K562 (cell line): ENCODE results near the gene FAM110D. TPM values are rescaled to one million over a fixed set of nuclear protein-coding genes. Genes with fewer than 3 reads are reported as not detected.

Source experiments
- FOXJ3 ChIP-seq: sonication (generic); formaldehyde crosslinking; IDR thresholded peaks from 2 replicates; pipeline ENCODE4 v1.4.0; 2020; ENCODE audit warnings: mild to moderate bottlenecking, missing genetic modification reagents
- MXI1 ChIP-seq: IDR thresholded peaks from 2 replicates; pipeline ENCODE4 v1.6.1; 2011; ENCODE audit warnings: low read depth, mild to moderate bottlenecking, improper control_type of control experiment, low read length
- RBM39 ChIP-seq: fragments of 200-400 bp; formaldehyde crosslinking; optimal IDR thresholded peaks from 2 replicates; pipeline ENCODE3; 2018; ENCODE audit warnings: low read depth, low read length
- SMAD3 ChIP-seq: fragments of 450-650 bp; formaldehyde crosslinking; conservative IDR thresholded peaks from 2 replicates; pipeline ENCODE4 v1.4.0; 2020; ENCODE audit warnings: mild to moderate bottlenecking
- TFAM ChIP-seq: fragments of 250-450 bp; sonication (Bioruptor Pico); conservative IDR thresholded peaks from 2 replicates; pipeline ENCODE4 v1.5.0; 2021; ENCODE audit warnings: mild to moderate bottlenecking, moderate library complexity
- polyA plus RNA-seq, 8 experiments: library from polyadenylated mRNA; depleted of rRNA in 4 of 8; stranded (reverse) in 5 of 8; unstranded in 3 of 8; fragments of >200 nt; fragmentation: Nextera tagmentation in 2 of 8; fragmentation: Illumina TruSeq in 1 of 8; extraction: Ambion mirVana in 2 of 8; extraction: Trizol in 1 of 8; gene quantifications; 2 replicates each; pipeline versions ENCODE4 v1.2.1 to v1.2.3, GENCODE V29; 2011 to 2014; ENCODE audit warnings: inconsistent platforms in 1 of 8, missing spikeins in 1 of 8
- total RNA-seq, 7 experiments: library from RNA; depleted of rRNA in 6 of 7; stranded (reverse); fragments of >200 nt in 6 of 7; fragmentation: Illumina TruSeq in 2 of 7; extraction: Trizol in 2 of 7; gene quantifications; 2 replicates each; pipeline versions ENCODE4 v1.2.1 to v1.2.3, GENCODE V29; 2011 to 2021; ENCODE audit warnings: low replicate concordance in 1 of 7
- TF ChIP-seq, protein P1 (sequence below), 2 experiments: fragments of 450-650 bp in 1 of 2; IDR thresholded peaks; 2 replicates each; pipeline ENCODE4 v1.6.1; 2011 to 2017; ENCODE audit warnings: low read depth in 2 of 2, antibody characterized with exemption in 1 of 2, borderline replicate concordance in 1 of 2, low read length in 1 of 2, mild to moderate bottlenecking in 1 of 2, mixed read lengths in 1 of 2; ENCODE audit not compliant: control insufficient read depth in 1 of 2
- TF ChIP-seq, protein P2 (sequence below), 3 experiments: fragments of 200-800 bp in 1 of 3; sonication (Bioruptor generic) in 1 of 3; sonication (generic) in 1 of 3; formaldehyde crosslinking in 1 of 3; IDR thresholded peaks; 2 replicates each; pipeline versions ENCODE4 v1.6.1 to v1.8.0; 2016 to 2022; ENCODE audit warnings: mild to moderate bottlenecking in 2 of 3, missing compliant biosample characterization in 2 of 3, missing genetic modification characterization in 2 of 3, missing genetic modification reagents in 1 of 3
- TF ChIP-seq, protein P3 (sequence below): fragments of 250-450 bp; sonication (Bioruptor Pico); IDR thresholded peaks from 2 replicates; pipeline ENCODE4 v1.5.0; 2020; ENCODE audit warnings: mild to moderate bottlenecking, borderline replicate concordance
- TF ChIP-seq, protein P4 (sequence below): sonication (generic); formaldehyde crosslinking; IDR thresholded peaks from 2 replicates; pipeline ENCODE4 v1.8.0; 2022; ENCODE audit warnings: mild to moderate bottlenecking, missing genetic modification reagents
- TF ChIP-seq, protein P5 (sequence below): fragments of 200-800 bp; sonication (Bioruptor generic); IDR thresholded peaks from 2 replicates; pipeline ENCODE4 v1.6.1; 2017; ENCODE audit warnings: missing genetic modification characterization, missing compliant biosample characterization
- TF ChIP-seq, protein P6 (sequence below): fragments of 200-800 bp; sonication (Bioruptor generic); IDR thresholded peaks from 2 replicates; pipeline ENCODE4 v1.6.1; 2016; ENCODE audit warnings: missing genetic modification characterization, missing compliant biosample characterization

FAM110D gene
- total and polyA plus RNA-seq, 9 of the 15 experiments (the other 6 are each of a cell fraction or from before 2014, with no cell fraction given): 0.04 to 1.1 (median 0.33) TPM

DNA sequence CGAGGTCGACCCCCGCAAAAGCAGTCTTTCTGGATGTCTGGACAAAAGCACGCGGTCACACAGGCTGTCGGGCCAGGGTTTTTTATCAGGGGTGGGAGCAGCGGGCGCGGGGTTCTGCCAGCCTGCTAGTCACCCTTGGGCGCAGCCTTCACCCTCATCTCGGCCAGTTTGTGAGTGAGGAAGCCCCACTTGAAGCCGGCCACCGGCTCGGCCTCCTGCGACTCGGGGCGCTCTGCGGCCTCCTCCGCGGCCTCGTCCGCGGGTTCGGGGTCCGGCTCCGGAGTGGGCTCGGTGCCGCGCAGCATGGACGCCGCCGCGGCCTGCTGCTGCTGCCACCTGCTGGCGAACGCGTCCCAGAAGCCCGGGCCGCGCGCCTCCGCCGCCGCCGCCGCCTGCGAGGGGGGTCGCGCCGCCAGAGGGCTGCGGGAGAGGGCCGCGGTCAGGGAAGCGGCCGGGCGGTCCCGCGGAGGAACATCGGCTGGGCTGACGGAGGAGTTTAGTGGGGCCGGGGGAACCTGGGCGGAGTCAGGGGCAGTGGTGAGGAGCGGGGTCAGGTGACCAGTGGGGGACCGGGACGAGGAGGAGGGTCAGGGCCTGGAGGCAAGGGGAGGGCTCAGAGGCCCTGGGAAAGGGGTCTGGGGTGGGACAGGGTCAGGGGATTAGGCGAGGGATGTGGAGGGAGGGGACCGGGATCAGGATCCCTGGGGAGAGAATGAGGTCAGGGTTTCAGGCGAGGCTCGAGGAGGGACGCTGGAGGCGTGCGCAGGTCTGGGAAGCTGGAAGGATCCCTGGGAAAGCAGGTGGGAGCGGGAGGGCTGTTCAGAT is 5.4 kb downstream of the FAM110D start (continued):
- TF ChIP-seq, protein P1, sequence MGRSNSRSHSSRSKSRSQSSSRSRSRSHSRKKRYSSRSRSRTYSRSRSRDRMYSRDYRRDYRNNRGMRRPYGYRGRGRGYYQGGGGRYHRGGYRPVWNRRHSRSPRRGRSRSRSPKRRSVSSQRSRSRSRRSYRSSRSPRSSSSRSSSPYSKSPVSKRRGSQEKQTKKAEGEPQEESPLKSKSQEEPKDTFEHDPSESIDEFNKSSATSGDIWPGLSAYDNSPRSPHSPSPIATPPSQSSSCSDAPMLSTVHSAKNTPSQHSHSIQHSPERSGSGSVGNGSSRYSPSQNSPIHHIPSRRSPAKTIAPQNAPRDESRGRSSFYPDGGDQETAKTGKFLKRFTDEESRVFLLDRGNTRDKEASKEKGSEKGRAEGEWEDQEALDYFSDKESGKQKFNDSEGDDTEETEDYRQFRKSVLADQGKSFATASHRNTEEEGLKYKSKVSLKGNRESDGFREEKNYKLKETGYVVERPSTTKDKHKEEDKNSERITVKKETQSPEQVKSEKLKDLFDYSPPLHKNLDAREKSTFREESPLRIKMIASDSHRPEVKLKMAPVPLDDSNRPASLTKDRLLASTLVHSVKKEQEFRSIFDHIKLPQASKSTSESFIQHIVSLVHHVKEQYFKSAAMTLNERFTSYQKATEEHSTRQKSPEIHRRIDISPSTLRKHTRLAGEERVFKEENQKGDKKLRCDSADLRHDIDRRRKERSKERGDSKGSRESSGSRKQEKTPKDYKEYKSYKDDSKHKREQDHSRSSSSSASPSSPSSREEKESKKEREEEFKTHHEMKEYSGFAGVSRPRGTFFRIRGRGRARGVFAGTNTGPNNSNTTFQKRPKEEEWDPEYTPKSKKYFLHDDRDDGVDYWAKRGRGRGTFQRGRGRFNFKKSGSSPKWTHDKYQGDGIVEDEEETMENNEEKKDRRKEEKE (IDR thresholded peaks at IDR 0.05; ENCODE audit: borderline replicate concordance in 1 of 2, control insufficient read depth in 1 of 2, low read depth in 2 of 2, low read length in 1 of 2): no peak
- no peak for TF ChIP-seq SMAD3
- TF ChIP-seq, protein P2, sequence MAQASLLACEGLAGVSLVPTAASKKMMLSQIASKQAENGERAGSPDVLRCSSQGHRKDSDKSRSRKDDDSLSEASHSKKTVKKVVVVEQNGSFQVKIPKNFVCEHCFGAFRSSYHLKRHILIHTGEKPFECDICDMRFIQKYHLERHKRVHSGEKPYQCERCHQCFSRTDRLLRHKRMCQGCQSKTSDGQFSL (CRISPR knock-in tag; IDR thresholded peaks at IDR 0.05): no peak
- TF ChIP-seq, protein P2 (tag; IDR thresholded peaks at IDR 0.05): no peak
- TF ChIP-seq, protein P3, sequence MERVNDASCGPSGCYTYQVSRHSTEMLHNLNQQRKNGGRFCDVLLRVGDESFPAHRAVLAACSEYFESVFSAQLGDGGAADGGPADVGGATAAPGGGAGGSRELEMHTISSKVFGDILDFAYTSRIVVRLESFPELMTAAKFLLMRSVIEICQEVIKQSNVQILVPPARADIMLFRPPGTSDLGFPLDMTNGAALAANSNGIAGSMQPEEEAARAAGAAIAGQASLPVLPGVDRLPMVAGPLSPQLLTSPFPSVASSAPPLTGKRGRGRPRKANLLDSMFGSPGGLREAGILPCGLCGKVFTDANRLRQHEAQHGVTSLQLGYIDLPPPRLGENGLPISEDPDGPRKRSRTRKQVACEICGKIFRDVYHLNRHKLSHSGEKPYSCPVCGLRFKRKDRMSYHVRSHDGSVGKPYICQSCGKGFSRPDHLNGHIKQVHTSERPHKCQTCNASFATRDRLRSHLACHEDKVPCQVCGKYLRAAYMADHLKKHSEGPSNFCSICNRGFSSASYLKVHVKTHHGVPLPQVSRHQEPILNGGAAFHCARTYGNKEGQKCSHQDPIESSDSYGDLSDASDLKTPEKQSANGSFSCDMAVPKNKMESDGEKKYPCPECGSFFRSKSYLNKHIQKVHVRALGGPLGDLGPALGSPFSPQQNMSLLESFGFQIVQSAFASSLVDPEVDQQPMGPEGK (CRISPR knock-in tag): no peak
- no peak for TF ChIP-seq TFAM (CRISPR knock-in tag)
- TF ChIP-seq, protein P4, sequence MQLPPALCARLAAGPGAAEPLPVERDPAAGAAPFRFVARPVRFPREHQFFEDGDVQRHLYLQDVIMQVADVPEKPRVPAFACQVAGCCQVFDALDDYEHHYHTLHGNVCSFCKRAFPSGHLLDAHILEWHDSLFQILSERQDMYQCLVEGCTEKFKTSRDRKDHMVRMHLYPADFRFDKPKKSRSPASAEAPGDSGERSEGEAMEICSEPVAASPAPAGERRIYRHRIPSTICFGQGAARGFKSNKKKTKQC (CRISPR knock-in tag): no peak
- TF ChIP-seq, protein P5, sequence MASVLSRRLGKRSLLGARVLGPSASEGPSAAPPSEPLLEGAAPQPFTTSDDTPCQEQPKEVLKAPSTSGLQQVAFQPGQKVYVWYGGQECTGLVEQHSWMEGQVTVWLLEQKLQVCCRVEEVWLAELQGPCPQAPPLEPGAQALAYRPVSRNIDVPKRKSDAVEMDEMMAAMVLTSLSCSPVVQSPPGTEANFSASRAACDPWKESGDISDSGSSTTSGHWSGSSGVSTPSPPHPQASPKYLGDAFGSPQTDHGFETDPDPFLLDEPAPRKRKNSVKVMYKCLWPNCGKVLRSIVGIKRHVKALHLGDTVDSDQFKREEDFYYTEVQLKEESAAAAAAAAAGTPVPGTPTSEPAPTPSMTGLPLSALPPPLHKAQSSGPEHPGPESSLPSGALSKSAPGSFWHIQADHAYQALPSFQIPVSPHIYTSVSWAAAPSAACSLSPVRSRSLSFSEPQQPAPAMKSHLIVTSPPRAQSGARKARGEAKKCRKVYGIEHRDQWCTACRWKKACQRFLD: no peak
- TF ChIP-seq FOXJ3 (CRISPR knock-in tag): no peak
- TF ChIP-seq, protein P6, sequence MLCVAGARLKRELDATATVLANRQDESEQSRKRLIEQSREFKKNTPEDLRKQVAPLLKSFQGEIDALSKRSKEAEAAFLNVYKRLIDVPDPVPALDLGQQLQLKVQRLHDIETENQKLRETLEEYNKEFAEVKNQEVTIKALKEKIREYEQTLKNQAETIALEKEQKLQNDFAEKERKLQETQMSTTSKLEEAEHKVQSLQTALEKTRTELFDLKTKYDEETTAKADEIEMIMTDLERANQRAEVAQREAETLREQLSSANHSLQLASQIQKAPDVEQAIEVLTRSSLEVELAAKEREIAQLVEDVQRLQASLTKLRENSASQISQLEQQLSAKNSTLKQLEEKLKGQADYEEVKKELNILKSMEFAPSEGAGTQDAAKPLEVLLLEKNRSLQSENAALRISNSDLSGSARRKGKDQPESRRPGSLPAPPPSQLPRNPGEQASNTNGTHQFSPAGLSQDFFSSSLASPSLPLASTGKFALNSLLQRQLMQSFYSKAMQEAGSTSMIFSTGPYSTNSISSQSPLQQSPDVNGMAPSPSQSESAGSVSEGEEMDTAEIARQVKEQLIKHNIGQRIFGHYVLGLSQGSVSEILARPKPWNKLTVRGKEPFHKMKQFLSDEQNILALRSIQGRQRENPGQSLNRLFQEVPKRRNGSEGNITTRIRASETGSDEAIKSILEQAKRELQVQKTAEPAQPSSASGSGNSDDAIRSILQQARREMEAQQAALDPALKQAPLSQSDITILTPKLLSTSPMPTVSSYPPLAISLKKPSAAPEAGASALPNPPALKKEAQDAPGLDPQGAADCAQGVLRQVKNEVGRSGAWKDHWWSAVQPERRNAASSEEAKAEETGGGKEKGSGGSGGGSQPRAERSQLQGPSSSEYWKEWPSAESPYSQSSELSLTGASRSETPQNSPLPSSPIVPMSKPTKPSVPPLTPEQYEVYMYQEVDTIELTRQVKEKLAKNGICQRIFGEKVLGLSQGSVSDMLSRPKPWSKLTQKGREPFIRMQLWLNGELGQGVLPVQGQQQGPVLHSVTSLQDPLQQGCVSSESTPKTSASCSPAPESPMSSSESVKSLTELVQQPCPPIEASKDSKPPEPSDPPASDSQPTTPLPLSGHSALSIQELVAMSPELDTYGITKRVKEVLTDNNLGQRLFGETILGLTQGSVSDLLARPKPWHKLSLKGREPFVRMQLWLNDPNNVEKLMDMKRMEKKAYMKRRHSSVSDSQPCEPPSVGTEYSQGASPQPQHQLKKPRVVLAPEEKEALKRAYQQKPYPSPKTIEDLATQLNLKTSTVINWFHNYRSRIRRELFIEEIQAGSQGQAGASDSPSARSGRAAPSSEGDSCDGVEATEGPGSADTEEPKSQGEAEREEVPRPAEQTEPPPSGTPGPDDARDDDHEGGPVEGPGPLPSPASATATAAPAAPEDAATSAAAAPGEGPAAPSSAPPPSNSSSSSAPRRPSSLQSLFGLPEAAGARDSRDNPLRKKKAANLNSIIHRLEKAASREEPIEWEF (CRISPR knock-in tag): no peak
- no peak for TF ChIP-seq MXI1
- no peak for TF ChIP-seq RBM39
